ENCODE data around the gene USP32. TPM values are rescaled to one million over a fixed set of nuclear protein-coding genes. Genes with fewer than 3 reads are reported as not detected.

The USP32 gene
- total and polyA plus RNA-seq, 2 donors (not counting 3 experiments of a cell fraction or from before 2014, with no cell fraction given) = 15.7 to 52.9 TPM

DNA sequence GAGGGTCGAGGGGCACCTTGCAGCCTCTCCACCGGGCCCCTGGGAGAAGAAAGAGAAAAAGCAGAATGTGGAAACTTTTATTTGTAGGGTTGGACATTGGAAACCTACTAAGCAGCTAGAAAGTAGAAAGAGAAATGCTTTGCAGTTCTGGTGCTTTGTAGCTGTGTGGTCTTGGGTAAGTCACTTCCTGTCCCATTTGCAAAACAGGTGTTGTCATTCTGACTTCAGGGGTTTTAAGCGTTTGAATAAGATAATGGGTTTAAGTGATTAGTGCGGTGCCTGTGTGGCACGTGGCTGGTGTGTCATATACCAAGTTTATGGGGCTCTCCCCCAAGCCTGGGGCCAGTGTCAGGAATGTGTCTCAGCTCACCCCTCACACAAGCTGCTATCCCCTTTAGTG, 240.6 kb downstream of the USP32 start:
- Histone ChIP-seq H2AFZ (ENCODE audit: low read depth, low read length) (no peak overlapping the region), H3K27me3 (ENCODE audit: control insufficient read depth in 2 of 2, insufficient read depth in 2 of 2, low read length in 2 of 2) (peaks cover 53 to 65% of the 10 kb centered on the region in 2 experiments), H3K9me1 (replicated peaks; ENCODE audit: control insufficient read depth, extremely low read depth, insufficient read depth, low read length) (no peaks in the 10 kb centered on the region), H3K36me3 (ENCODE audit: control insufficient read depth in 2 of 2, extremely low read depth in 1 of 2, insufficient read depth in 2 of 2, low read length in 2 of 2) (no peaks in the 10 kb centered on the region), H3K79me2 (ENCODE audit: control insufficient read depth, insufficient read depth, low read length) (no peaks in the 10 kb centered on the region), H4K20me1 (replicated peaks; ENCODE audit: control insufficient read depth, extremely low read depth, insufficient read depth, low read length) (no peaks in the 10 kb centered on the region), H3K4me2 (ENCODE audit: insufficient read depth, low read length) (no peak overlapping the region), H3K9me3 (replicated peaks; ENCODE audit: control insufficient read depth, insufficient read depth, low read length) (no peaks in the 10 kb centered on the region), H3K4me3 (replicated peaks in 1 of 3; ENCODE audit: insufficient read depth in 1 of 3, low read depth in 1 of 3, low read length in 3 of 3) (no peak overlapping the region), H3K27ac (ENCODE audit: insufficient read depth, low read depth, low read length) (no peak overlapping the region), H3K4me1 (ENCODE audit: control insufficient read depth, extremely low read depth, insufficient read depth, low read length) (no peaks in the 10 kb centered on the region), H3K9ac (replicated peaks; ENCODE audit: extremely low read depth, insufficient read depth, low read length) (no peak overlapping the region)
- DNase-seq (ENCODE audit: low read depth, low spot score) (no peak), FAIRE-seq (no peak)
- intact Hi-C loops (cut with micrococcal nuclease) = no loop called here
- dilution Hi-C loops (cut with MboI; ENCODE audit: extremely low pct_ligation_motif_present, low sequenced_read_pairs) = no loop called here
- POLR2A ChIA-PET = no interaction called here
- TF ChIP-seq, protein P1, sequence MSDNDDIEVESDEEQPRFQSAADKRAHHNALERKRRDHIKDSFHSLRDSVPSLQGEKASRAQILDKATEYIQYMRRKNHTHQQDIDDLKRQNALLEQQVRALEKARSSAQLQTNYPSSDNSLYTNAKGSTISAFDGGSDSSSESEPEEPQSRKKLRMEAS (IDR thresholded peaks at IDR 0.05; ENCODE audit: insufficient read depth, insufficient read length) = no peak
- TF ChIP-seq POLR2A (IDR thresholded peaks at IDR 0.05; ENCODE audit: low read depth, low read length) (no peak), POLR2AphosphoS5 (IDR thresholded peaks at IDR 0.05; ENCODE audit: insufficient read depth, low read depth, low read length) (no peak), FOS (IDR thresholded peaks at IDR 0.05; ENCODE audit: borderline replicate concordance, insufficient read depth, low read length) (no peak), MYC (IDR thresholded peaks at IDR 0.05; ENCODE audit: low read depth, low read length) (no peak), GATA2 (IDR thresholded peaks at IDR 0.05; ENCODE audit: insufficient read depth, insufficient read length, low read depth, low read length) (no peak), CTCF (IDR thresholded peaks at IDR 0.05; ENCODE audit: extremely low read depth in 1 of 2, insufficient read depth in 1 of 2, low read depth in 1 of 2, low read length in 2 of 2) (no peak), EZH2 (IDR thresholded peaks at IDR 0.05; ENCODE audit: borderline replicate concordance, low read depth, low read length, severe bottlenecking) (no peak), JUN (IDR thresholded peaks at IDR 0.05; ENCODE audit: borderline replicate concordance, insufficient read depth, insufficient read length, low read depth) (no peak)
- CTCF ChIA-PET = interaction anchor here (0.9 to 1.8 kb wide), 4 partner anchors 10 to 20 kb away, joined by 3 to 5 read pairs (median 3); no protein-coding TSS in a partner anchor
- BruUV-seq (replicated peaks) = no TSS peak

Measured in endothelial cell of umbilical vein (primary cell).